ENCODE results near the gene ST3GAL2.

DNA sequence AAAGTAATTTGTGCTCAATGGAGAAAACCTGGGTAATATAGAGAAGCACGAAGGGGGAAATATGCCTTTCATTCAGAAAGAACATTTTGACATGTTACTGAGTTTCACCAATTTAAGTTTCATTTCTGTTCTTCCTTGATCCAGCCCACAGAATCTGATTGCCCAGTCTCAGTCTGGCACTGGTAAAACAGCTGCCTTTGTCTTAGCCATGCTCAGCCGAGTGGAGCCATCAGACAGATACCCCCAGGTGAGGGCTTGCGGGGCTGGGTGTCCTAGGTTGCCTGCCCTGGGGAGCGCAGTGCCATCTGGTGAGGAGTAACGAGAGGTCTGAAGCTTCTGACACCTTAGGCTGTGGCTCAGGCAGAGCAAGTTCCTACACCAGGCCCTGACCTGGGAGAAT lies 74.5 kb downstream of the ST3GAL2 start:
- TF ChIP-seq POLR2AphosphoS5 (IDR thresholded peaks at IDR 0.05; ENCODE audit: low read depth, low read length) (no peak), TAF1 (IDR thresholded peaks at IDR 0.05; ENCODE audit: low read depth, low read length) (no peak), POLR2A (IDR thresholded peaks at IDR 0.05; ENCODE audit: low read depth, low read length) (no peak), PAX5 (IDR thresholded peaks at IDR 0.05; ENCODE audit: insufficient read depth, low read length, severe bottlenecking) (no peak), SPI1 (IDR thresholded peaks at IDR 0.05; ENCODE audit: low read depth, low read length) (no peak)
